ENCODE data around the gene CDCA4.

CDCA4 gene

GRCh38 chr14:105011312-105011990 lies 9.4 kb downstream of the CDCA4 start:
- no peak for DNase-seq

- no peak for DNase-seq
These were observed 10.0 kb downstream of the CDCA4 start for GRCh38 chr14:105010891-105011291.

- DNase-seq: no peak
These were observed 10.8 kb downstream of the CDCA4 start for GRCh38 chr14:105010106-105010505.

- no peak for DNase-seq
These were observed 13.2 kb downstream of the CDCA4 start for GRCh38 chr14:105007593-105008264.

GRCh38 chr14:105006831-105007592 lies 13.9 kb downstream of the CDCA4 start:
- no peak for DNase-seq

GRCh38 chr14:105005929-105006830 lies 14.7 kb downstream of the CDCA4 start:
- DNase-seq: no peak

GRCh38 chr14:105005329-105005928 lies 15.5 kb downstream of the CDCA4 start:
- no peak for DNase-seq

- no peak for DNase-seq
These were observed 21.5 kb downstream of the CDCA4 start for GRCh38 chr14:104999361-104999760.

- DNase-seq: no peak
These were observed 22.1 kb downstream of the CDCA4 start for GRCh38 chr14:104998801-104999200.

GRCh38 chr14:104996483-104996882 lies 24.4 kb downstream of the CDCA4 start:
- no peak for DNase-seq

GRCh38 chr14:104996032-104996431 lies 24.9 kb downstream of the CDCA4 start:
- no peak for DNase-seq

- no peak for DNase-seq
These were observed 25.9 kb downstream of the CDCA4 start for GRCh38 chr14:104994978-104995377.

- no peak for DNase-seq
These were observed 26.9 kb downstream of the CDCA4 start for GRCh38 chr14:104993808-104994591.

- DNase-seq: no peak
These were observed 27.6 kb downstream of the CDCA4 start for GRCh38 chr14:104993306-104993705.

- DNase-seq: no peak
These were observed 28.4 kb downstream of the CDCA4 start for GRCh38 chr14:104992501-104992900.

- no peak for DNase-seq
These were observed 29.0 kb downstream of the CDCA4 start for GRCh38 chr14:104991896-104992230.

- no peak for DNase-seq
These were observed 31.0 kb downstream of the CDCA4 start for GRCh38 chr14:104989951-104990303.

GRCh38 chr14:104989236-104989950 lies 31.5 kb downstream of the CDCA4 start:
- no peak for DNase-seq

GRCh38 chr14:104986487-104987164 lies 34.3 kb downstream of the CDCA4 start:
- DNase-seq: no peak

- DNase-seq: peak; percentile 5
These were observed 35.0 kb downstream of the CDCA4 start, which contains the start of gene CLBA1 for GRCh38 chr14:104985675-104986486. Gene CLBA1 (plus strand): TSS chr14:104985788. CDS start chr14:104986432, 644 bp downstream.

All from SIG-M5 (cell line).